GM12878 (cell line): ENCODE data around the gene OR2A12. TPM values are rescaled to one million over a fixed set of nuclear protein-coding genes. Genes with fewer than 3 reads are reported as not detected.

Experiments used
- ATAC-seq: fragments of 200-7000 bp; cut with Tn5 transposase; 3 replicates; pipeline ENCODE4 v1.9.1; 2020; ENCODE audit warnings: mild to moderate bottlenecking, moderate library complexity
- BruUV-seq: library from RNA; stranded (reverse); fragments of 400-500 nt; replicated peaks from 2 replicates; lab custom pipeline; 2021; lab: Mats Ljungman, UMichigan
- CTCF ChIA-PET: fragments of 300-600 bp; sonication (Branson Sonifier 250); formaldehyde crosslinking; extraction: SDS; loops from one replicate; lab custom pipeline; 2021; ENCODE audit warnings: inconsistent platforms; lab: Yijun Ruan, JAX
- POLR2A ChIA-PET: fragments of 350-600 bp; formaldehyde crosslinking; extraction: SDS; loops from one replicate; lab custom pipeline; 2021; ENCODE audit warnings: inconsistent platforms; lab: Charles Lee
- RAD21 ChIA-PET: fragments of 300-600 bp; sonication (Branson Sonifier 250); formaldehyde crosslinking; loops from one replicate; lab custom pipeline; 2023; ENCODE audit warnings: antibody characterized with exemption; ENCODE audit not compliant: unreplicated experiment; lab: Charles Lee
- SMC1A ChIA-PET: fragments of 300-600 bp; sonication (Branson Sonifier 250); formaldehyde crosslinking; loops from one replicate; lab custom pipeline; 2023; ENCODE audit not compliant: unreplicated experiment, uncharacterized antibody; lab: Charles Lee
- DNase-seq: peaks from one replicate; pipeline ENCODE4 v3.0.0-alpha.2; 2011; ENCODE audit warnings: low read depth, low spot score
- FAIRE-seq: peaks from 3 replicates; lab custom pipeline; 2011; peaks lifted over from hg19 to GRCh38; lab: Jason Lieb, UNC
- H2AFZ ChIP-seq: 2 replicates; pipeline ENCODE4 v1.6.0; 2011; ENCODE audit warnings: low read depth, low read length, control low read depth; ENCODE audit not compliant: control insufficient read depth
- H3K27ac ChIP-seq: 2 replicates; pipeline ENCODE4 v1.5.1; 2011; ENCODE audit warnings: control low read depth; ENCODE audit not compliant: control insufficient read depth, insufficient read depth
- H3K27me3 ChIP-seq, 2 experiments: replicated peaks in 1 of 2; 2 replicates each; pipeline versions ENCODE4 v1.6.0 to v1.6.1; 2011; ENCODE audit warnings: low read length in 1 of 2; ENCODE audit not compliant: control insufficient read depth in 2 of 2, insufficient read depth in 2 of 2
- H3K36me3 ChIP-seq, 2 experiments: 2 replicates each; pipeline ENCODE4 v1.5.1; 2011; ENCODE audit warnings: low read length in 1 of 2; ENCODE audit not compliant: control insufficient read depth in 2 of 2, insufficient read depth in 2 of 2
- H3K4me1 ChIP-seq: 2 replicates; pipeline ENCODE4 v1.6.1; 2011; ENCODE audit warnings: mild to moderate bottlenecking, low read length, moderate library complexity, mixed read lengths; ENCODE audit not compliant: control insufficient read depth, insufficient read depth
- H3K4me2 ChIP-seq: 2 replicates; pipeline ENCODE4 v1.6.0; 2011; ENCODE audit warnings: control low read depth; ENCODE audit not compliant: control insufficient read depth, insufficient read depth
- H3K4me3 ChIP-seq: fragments of 200-600 bp; sonication (generic); 2 replicates; pipeline ENCODE4 v1.5.1; 2016
- H3K79me2 ChIP-seq: 2 replicates; pipeline ENCODE4 v1.6.0; 2011; ENCODE audit warnings: low read length; ENCODE audit not compliant: control insufficient read depth, insufficient read depth
- H3K9ac ChIP-seq: 2 replicates; pipeline ENCODE4 v1.8.0; 2011; ENCODE audit warnings: low read length, control low read depth, mixed read lengths; ENCODE audit not compliant: control insufficient read depth, insufficient read depth
- H3K9me3 ChIP-seq: replicated peaks from 3 replicates; pipeline ENCODE4 v1.5.1; 2011; ENCODE audit warnings: mild to moderate bottlenecking, low read length; ENCODE audit not compliant: control insufficient read depth, insufficient read depth
- H4K20me1 ChIP-seq: 2 replicates; pipeline ENCODE4 v1.6.0; 2011; ENCODE audit not compliant: control insufficient read depth, insufficient read depth
- ATF7 ChIP-seq: fragments of 450-650 bp; IDR thresholded peaks from 2 replicates; pipeline ENCODE4 v1.6.1; 2016; ENCODE audit warnings: low read depth, mild to moderate bottlenecking
- BACH1 ChIP-seq: fragments of 450-650 bp; IDR thresholded peaks from 2 replicates; pipeline ENCODE4 v1.6.1; 2017; ENCODE audit warnings: mild to moderate bottlenecking, borderline replicate concordance
- BCL11A ChIP-seq: IDR thresholded peaks from 2 replicates; pipeline ENCODE4 v1.6.1; 2011; ENCODE audit warnings: low read depth, low read length
- CHD2 ChIP-seq: IDR thresholded peaks from 2 replicates; pipeline ENCODE4 v1.6.1; 2011; ENCODE audit warnings: low read depth, low read length, improper control_type of control experiment, borderline replicate concordance
- DPF2 ChIP-seq: fragments of 450-650 bp; IDR thresholded peaks from 2 replicates; pipeline ENCODE4 v1.6.1; 2017; ENCODE audit warnings: mild to moderate bottlenecking
- EZH2 ChIP-seq: IDR thresholded peaks from 2 replicates; pipeline ENCODE4 v1.6.1; 2012; ENCODE audit warnings: low read depth, mild to moderate bottlenecking, control low read depth, inconsistent platforms, low read length, borderline replicate concordance; ENCODE audit not compliant: control insufficient read depth
- GATAD2B ChIP-seq: fragments of 450-650 bp; conservative IDR thresholded peaks from 2 replicates; pipeline ENCODE4 v1.6.1; 2017; ENCODE audit warnings: low read depth, mild to moderate bottlenecking, moderate library complexity
- MAX ChIP-seq: IDR thresholded peaks from 2 replicates; pipeline ENCODE4 v1.6.1; 2012; ENCODE audit warnings: low read depth, low read length, improper control_type of control experiment
- MEF2A ChIP-seq: IDR thresholded peaks from 2 replicates; pipeline ENCODE4 v1.6.1; 2011; ENCODE audit warnings: low read depth, mild to moderate bottlenecking, low read length, moderate library complexity; ENCODE audit not compliant: insufficient read depth
- MXI1 ChIP-seq: fragments of 150-350 bp; IDR thresholded peaks from 2 replicates; pipeline ENCODE4 v1.6.1; 2011; ENCODE audit warnings: low read depth, mild to moderate bottlenecking, inconsistent platforms, low read length, improper control_type of control experiment
- NFIC ChIP-seq: IDR thresholded peaks from 2 replicates; pipeline ENCODE4 v1.6.1; 2012; ENCODE audit warnings: low read depth, mild to moderate bottlenecking, inconsistent platforms, low read length, moderate library complexity
- POLR2AphosphoS5 ChIP-seq: IDR thresholded peaks from 2 replicates; pipeline ENCODE4 v1.6.1; 2011; ENCODE audit warnings: mild to moderate bottlenecking, low read length, inconsistent platforms
- ZBTB4 ChIP-seq: fragments of 450-650 bp; formaldehyde crosslinking; IDR thresholded peaks from 2 replicates; pipeline ENCODE4 v1.4.0; 2022; ENCODE audit warnings: mild to moderate bottlenecking, moderate library complexity
- ZNF592 ChIP-seq: fragments of 450-650 bp; IDR thresholded peaks from 2 replicates; pipeline ENCODE4 v1.6.1; 2017; ENCODE audit warnings: mild to moderate bottlenecking, moderate library complexity
- WGBS: methylation state at CpG from one replicate; pipeline ENCODE4 v1.1.6; 2016; ENCODE audit warnings: low lambda C conversion rate; ENCODE audit not compliant: insufficient replicate concordance, insufficient coverage; ENCODE audit errors: missing lambda C conversion rate; 5-methylcytosine and 5-hydroxymethylcytosine counted together
- in situ Hi-C: fragments of 300-500 bp; cut with MboI; formaldehyde crosslinking; loops from 9 replicates; pipeline ENCODE4 v1.14.3; 2018; ENCODE audit warnings: mixed read lengths
- intact Hi-C: fragments of 100-400 bp; cut with micrococcal nuclease; formaldehyde crosslinking; loops from one replicate; pipeline ENCODE4 v1.14.2; 2022; ENCODE audit not compliant: unreplicated experiment
- polyA plus RNA-seq, 11 experiments: library from polyadenylated mRNA; depleted of rRNA in 4 of 11; unstranded in 6 of 11; stranded (reverse) in 5 of 11; fragments of >200 nt; fragmentation: Nextera tagmentation in 4 of 11; fragmentation: Illumina TruSeq in 1 of 11; extraction: Ambion mirVana in 4 of 11; extraction: Trizol in 1 of 11; gene quantifications; 1 replicate in 1 of 11; 2 replicates in 10 of 11; pipeline versions ENCODE4 v1.2.1 to v1.2.3, GENCODE V29; 2011 to 2016; ENCODE audit warnings: inconsistent platforms in 2 of 11, missing spikeins in 2 of 11, low read depth in 1 of 11
- total RNA-seq, 4 experiments: library from RNA; depleted of rRNA in 3 of 4; stranded (reverse); fragments of >200 nt in 3 of 4; fragmentation: Illumina TruSeq in 1 of 4; extraction: Trizol in 1 of 4; gene quantifications; 2 replicates each; pipeline versions ENCODE4 v1.2.1 to v1.2.3, GENCODE V29; 2013 to 2021
- TF ChIP-seq, protein P1 (sequence below): IDR thresholded peaks from 2 replicates; pipeline ENCODE4 v1.6.1; 2012; ENCODE audit warnings: low read length, inconsistent platforms
- TF ChIP-seq, protein P2 (sequence below): IDR thresholded peaks from 2 replicates; pipeline ENCODE4 v1.6.1; 2012; ENCODE audit warnings: low read depth, low read length, improper control_type of control experiment

The OR2A12 gene
- total and polyA plus RNA-seq, 10 of the 15 experiments (the other 5 are each of a cell fraction or from before 2014, with no cell fraction given) = not detected

- FAIRE-seq = no peak
- TF ChIP-seq BCL11A (no peak), CHD2 (no peak), BACH1 (no peak), MEF2A (no peak), ATF7 (no peak), MXI1 (no peak), MAX (no peak), ZBTB4 (no peak), DPF2 (no peak), GATAD2B (no peak), POLR2AphosphoS5 (no peak), EZH2 (no peak), ZNF592 (no peak), NFIC (no peak)
- TF ChIP-seq, protein P1, sequence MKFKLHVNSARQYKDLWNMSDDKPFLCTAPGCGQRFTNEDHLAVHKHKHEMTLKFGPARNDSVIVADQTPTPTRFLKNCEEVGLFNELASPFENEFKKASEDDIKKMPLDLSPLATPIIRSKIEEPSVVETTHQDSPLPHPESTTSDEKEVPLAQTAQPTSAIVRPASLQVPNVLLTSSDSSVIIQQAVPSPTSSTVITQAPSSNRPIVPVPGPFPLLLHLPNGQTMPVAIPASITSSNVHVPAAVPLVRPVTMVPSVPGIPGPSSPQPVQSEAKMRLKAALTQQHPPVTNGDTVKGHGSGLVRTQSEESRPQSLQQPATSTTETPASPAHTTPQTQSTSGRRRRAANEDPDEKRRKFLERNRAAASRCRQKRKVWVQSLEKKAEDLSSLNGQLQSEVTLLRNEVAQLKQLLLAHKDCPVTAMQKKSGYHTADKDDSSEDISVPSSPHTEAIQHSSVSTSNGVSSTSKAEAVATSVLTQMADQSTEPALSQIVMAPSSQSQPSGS = no peak
- TF ChIP-seq, protein P2, sequence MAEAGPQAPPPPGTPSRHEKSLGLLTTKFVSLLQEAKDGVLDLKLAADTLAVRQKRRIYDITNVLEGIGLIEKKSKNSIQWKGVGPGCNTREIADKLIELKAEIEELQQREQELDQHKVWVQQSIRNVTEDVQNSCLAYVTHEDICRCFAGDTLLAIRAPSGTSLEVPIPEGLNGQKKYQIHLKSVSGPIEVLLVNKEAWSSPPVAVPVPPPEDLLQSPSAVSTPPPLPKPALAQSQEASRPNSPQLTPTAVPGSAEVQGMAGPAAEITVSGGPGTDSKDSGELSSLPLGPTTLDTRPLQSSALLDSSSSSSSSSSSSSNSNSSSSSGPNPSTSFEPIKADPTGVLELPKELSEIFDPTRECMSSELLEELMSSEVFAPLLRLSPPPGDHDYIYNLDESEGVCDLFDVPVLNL = no peak
Measured at GRCh38 chr7:144050093-144050492, 36.0 kb upstream of the OR2A12 start.

More at GRCh38 chr7:144050093-144050492, 36.0 kb upstream of the OR2A12 start:
- Histone ChIP-seq H3K27me3 (no peaks in the 10 kb centered on the region; a peak in 1 of 4 replicates), H3K4me2 (no peak overlapping the region), H3K9ac (no peak overlapping the region), H3K4me1 (no peaks in the 10 kb centered on the region), H4K20me1 (no peaks in the 10 kb centered on the region), H3K27ac (no peak overlapping the region), H3K79me2 (no peaks in the 10 kb centered on the region), H3K9me3 (no peaks in the 10 kb centered on the region), H3K36me3 (no peaks in the 10 kb centered on the region), H3K4me3 (no peak overlapping the region), H2AFZ (no peak overlapping the region)
- ChIA-PET CTCF (no interaction called here), POLR2A (no interaction called here), SMC1A (no interaction called here), RAD21 (no interaction called here)
- DNase-seq (no peak), ATAC-seq (no peak)
- WGBS = 9% methylated on average over 3 of the region's 3 CpGs
- intact Hi-C loops (no loop called here), in situ Hi-C loops (no loop called here)
- no TSS peak for BruUV-seq
